SK-N-SH treated with all-trans-retinoic acid at 6 μM for 48 hours (cell line): ENCODE measurements around the gene ABHD17C.
A peak's percentile ranks its signal among the peaks of the same experiment; 100 is the strongest.

Source experiments
- ATAC-seq: fragments of 200-7000 bp; cut with Tn5 transposase; 3 replicates; pipeline ENCODE4 v1.9.1; 2020; ENCODE audit warnings: mild to moderate bottlenecking, moderate library complexity
- ARNTL ChIP-seq: fragments of 450-650 bp; formaldehyde crosslinking; IDR thresholded peaks from 2 replicates; pipeline ENCODE4 v1.5.0; 2020; ENCODE audit warnings: low read depth, mild to moderate bottlenecking, moderate library complexity, borderline replicate concordance
- BACH2 ChIP-seq: fragments of 250-450 bp; sonication (Bioruptor Pico); IDR thresholded peaks from 2 replicates; pipeline ENCODE4 v1.9.0; 2021; ENCODE audit warnings: mild to moderate bottlenecking, borderline replicate concordance
- CSDC2 ChIP-seq: fragments of 250-450 bp; sonication (Bioruptor Pico); IDR thresholded peaks from 2 replicates; pipeline ENCODE4 v1.5.0; 2020; ENCODE audit warnings: mild to moderate bottlenecking, moderate library complexity
- ESRRG ChIP-seq: fragments of 250-450 bp; sonication (Bioruptor Pico); IDR thresholded peaks from 2 replicates; pipeline ENCODE4 v1.6.1; 2021; ENCODE audit warnings: mild to moderate bottlenecking
- GLIS3 ChIP-seq: fragments of 250-450 bp; sonication (Bioruptor Pico); IDR thresholded peaks from 2 replicates; pipeline ENCODE4 v1.5.0; 2020; ENCODE audit warnings: mild to moderate bottlenecking, moderate library complexity
- ISL1 ChIP-seq: fragments of 250-450 bp; sonication (Bioruptor Pico); IDR thresholded peaks from 2 replicates; pipeline ENCODE4 v2.1.2; 2022; ENCODE audit warnings: mild to moderate bottlenecking, moderate library complexity
- OSR1 ChIP-seq: fragments of 250-450 bp; sonication (Bioruptor Pico); IDR thresholded peaks from 2 replicates; pipeline ENCODE4 v1.8.0; 2022; ENCODE audit warnings: moderate library complexity, mild to moderate bottlenecking, inconsistent platforms
- PATZ1 ChIP-seq: fragments of 250-450 bp; sonication (Bioruptor Pico); IDR thresholded peaks from 2 replicates; pipeline ENCODE4 v1.8.0; 2020; ENCODE audit warnings: mild to moderate bottlenecking, moderate library complexity, borderline replicate concordance
- RARB ChIP-seq: fragments of 250-450 bp; sonication (Bioruptor Pico); IDR thresholded peaks from 2 replicates; pipeline ENCODE4 v1.8.0; 2021; ENCODE audit warnings: mild to moderate bottlenecking, moderate library complexity
- SNAI2 ChIP-seq: fragments of 250-450 bp; sonication (Bioruptor Pico); IDR thresholded peaks from 2 replicates; pipeline ENCODE4 v1.5.0; 2020; ENCODE audit warnings: mild to moderate bottlenecking, moderate library complexity
- TOX ChIP-seq: fragments of 250-450 bp; sonication (Bioruptor Pico); IDR thresholded peaks from 2 replicates; pipeline ENCODE4 v1.8.0; 2021; ENCODE audit warnings: mild to moderate bottlenecking, moderate library complexity, borderline replicate concordance
- ZC3H10 ChIP-seq: fragments of 250-450 bp; sonication (Bioruptor Pico); IDR thresholded peaks from 2 replicates; pipeline ENCODE4 v1.5.1; 2021; ENCODE audit warnings: mild to moderate bottlenecking, moderate library complexity
- ZFP30 ChIP-seq: fragments of 450-650 bp; formaldehyde crosslinking; IDR thresholded peaks from 2 replicates; pipeline ENCODE4 v1.5.0; 2022; ENCODE audit warnings: mild to moderate bottlenecking, moderate library complexity
- ZNF70 ChIP-seq: fragments of 450-650 bp; formaldehyde crosslinking; IDR thresholded peaks from 2 replicates; pipeline ENCODE4 v1.5.0; 2020; ENCODE audit warnings: mild to moderate bottlenecking, moderate library complexity
- TF ChIP-seq, protein P1 (sequence below): fragments of 250-450 bp; sonication (Bioruptor Pico); IDR thresholded peaks from 2 replicates; pipeline ENCODE4 v1.5.0; 2020; ENCODE audit warnings: mild to moderate bottlenecking, moderate library complexity
- TF ChIP-seq, protein P2 (sequence below): fragments of 250-450 bp; sonication (Bioruptor Pico); IDR thresholded peaks from 2 replicates; pipeline ENCODE4 v1.8.0; 2021; ENCODE audit warnings: low read depth, mild to moderate bottlenecking, moderate library complexity, borderline replicate concordance
- TF ChIP-seq, protein P3 (sequence below): fragments of 250-450 bp; sonication (Bioruptor Pico); IDR thresholded peaks from 2 replicates; pipeline ENCODE4 v1.5.1; 2021; ENCODE audit warnings: mild to moderate bottlenecking, moderate library complexity
- TF ChIP-seq, protein P4 (sequence below): fragments of 250-450 bp; sonication (Bioruptor Pico); IDR thresholded peaks from 2 replicates; pipeline ENCODE4 v1.5.1; 2020; ENCODE audit warnings: low read depth, mild to moderate bottlenecking, moderate library complexity

Gene ABHD17C

GRCh38 chr15:80693682-80694610 is 1.2 kb upstream of the ABHD17C start:
- peak; percentile 23 for ATAC-seq
- TF ChIP-seq, protein P1, sequence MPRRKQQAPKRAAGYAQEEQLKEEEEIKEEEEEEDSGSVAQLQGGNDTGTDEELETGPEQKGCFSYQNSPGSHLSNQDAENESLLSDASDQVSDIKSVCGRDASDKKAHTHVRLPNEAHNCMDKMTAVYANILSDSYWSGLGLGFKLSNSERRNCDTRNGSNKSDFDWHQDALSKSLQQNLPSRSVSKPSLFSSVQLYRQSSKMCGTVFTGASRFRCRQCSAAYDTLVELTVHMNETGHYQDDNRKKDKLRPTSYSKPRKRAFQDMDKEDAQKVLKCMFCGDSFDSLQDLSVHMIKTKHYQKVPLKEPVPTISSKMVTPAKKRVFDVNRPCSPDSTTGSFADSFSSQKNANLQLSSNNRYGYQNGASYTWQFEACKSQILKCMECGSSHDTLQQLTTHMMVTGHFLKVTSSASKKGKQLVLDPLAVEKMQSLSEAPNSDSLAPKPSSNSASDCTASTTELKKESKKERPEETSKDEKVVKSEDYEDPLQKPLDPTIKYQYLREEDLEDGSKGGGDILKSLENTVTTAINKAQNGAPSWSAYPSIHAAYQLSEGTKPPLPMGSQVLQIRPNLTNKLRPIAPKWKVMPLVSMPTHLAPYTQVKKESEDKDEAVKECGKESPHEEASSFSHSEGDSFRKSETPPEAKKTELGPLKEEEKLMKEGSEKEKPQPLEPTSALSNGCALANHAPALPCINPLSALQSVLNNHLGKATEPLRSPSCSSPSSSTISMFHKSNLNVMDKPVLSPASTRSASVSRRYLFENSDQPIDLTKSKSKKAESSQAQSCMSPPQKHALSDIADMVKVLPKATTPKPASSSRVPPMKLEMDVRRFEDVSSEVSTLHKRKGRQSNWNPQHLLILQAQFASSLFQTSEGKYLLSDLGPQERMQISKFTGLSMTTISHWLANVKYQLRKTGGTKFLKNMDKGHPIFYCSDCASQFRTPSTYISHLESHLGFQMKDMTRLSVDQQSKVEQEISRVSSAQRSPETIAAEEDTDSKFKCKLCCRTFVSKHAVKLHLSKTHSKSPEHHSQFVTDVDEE, result no peak
- TF ChIP-seq ISL1 (CRISPR knock-in tag), result no peak
- TF ChIP-seq SNAI2 (CRISPR knock-in tag), result no peak
- TF ChIP-seq CSDC2 (CRISPR knock-in tag), result no peak
- TF ChIP-seq, protein P2, sequence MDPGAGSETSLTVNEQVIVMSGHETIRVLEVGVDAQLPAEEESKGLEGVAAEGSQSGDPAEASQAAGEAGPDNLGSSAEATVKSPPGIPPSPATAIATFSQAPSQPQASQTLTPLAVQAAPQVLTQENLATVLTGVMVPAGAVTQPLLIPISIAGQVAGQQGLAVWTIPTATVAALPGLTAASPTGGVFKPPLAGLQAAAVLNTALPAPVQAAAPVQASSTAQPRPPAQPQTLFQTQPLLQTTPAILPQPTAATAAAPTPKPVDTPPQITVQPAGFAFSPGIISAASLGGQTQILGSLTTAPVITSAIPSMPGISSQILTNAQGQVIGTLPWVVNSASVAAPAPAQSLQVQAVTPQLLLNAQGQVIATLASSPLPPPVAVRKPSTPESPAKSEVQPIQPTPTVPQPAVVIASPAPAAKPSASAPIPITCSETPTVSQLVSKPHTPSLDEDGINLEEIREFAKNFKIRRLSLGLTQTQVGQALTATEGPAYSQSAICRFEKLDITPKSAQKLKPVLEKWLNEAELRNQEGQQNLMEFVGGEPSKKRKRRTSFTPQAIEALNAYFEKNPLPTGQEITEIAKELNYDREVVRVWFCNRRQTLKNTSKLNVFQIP (CRISPR knock-in tag), result no peak
- TF ChIP-seq BACH2 (CRISPR knock-in tag), result no peak
- no peak for TF ChIP-seq ZNF70 (CRISPR knock-in tag)
- no peak for TF ChIP-seq TOX (CRISPR knock-in tag)
- TF ChIP-seq OSR1, result no peak
- TF ChIP-seq ARNTL, result no peak
- TF ChIP-seq, protein P3, sequence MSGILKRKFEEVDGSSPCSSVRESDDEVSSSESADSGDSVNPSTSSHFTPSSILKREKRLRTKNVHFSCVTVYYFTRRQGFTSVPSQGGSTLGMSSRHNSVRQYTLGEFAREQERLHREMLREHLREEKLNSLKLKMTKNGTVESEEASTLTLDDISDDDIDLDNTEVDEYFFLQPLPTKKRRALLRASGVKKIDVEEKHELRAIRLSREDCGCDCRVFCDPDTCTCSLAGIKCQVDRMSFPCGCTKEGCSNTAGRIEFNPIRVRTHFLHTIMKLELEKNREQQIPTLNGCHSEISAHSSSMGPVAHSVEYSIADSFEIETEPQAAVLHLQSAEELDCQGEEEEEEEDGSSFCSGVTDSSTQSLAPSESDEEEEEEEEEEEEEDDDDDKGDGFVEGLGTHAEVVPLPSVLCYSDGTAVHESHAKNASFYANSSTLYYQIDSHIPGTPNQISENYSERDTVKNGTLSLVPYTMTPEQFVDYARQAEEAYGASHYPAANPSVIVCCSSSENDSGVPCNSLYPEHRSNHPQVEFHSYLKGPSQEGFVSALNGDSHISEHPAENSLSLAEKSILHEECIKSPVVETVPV (CRISPR knock-in tag), result no peak
- TF ChIP-seq, protein P4, sequence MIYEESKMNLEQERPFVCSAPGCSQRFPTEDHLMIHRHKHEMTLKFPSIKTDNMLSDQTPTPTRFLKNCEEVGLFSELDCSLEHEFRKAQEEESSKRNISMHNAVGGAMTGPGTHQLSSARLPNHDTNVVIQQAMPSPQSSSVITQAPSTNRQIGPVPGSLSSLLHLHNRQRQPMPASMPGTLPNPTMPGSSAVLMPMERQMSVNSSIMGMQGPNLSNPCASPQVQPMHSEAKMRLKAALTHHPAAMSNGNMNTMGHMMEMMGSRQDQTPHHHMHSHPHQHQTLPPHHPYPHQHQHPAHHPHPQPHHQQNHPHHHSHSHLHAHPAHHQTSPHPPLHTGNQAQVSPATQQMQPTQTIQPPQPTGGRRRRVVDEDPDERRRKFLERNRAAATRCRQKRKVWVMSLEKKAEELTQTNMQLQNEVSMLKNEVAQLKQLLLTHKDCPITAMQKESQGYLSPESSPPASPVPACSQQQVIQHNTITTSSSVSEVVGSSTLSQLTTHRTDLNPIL (CRISPR knock-in tag), result no peak
- no peak for TF ChIP-seq ZFP30 (CRISPR knock-in tag)

GRCh38 chr15:80694611-80695098 is 455 bp upstream of the ABHD17C start:
- peak; percentile 52 for ATAC-seq
- TF ChIP-seq, protein P4 (CRISPR knock-in tag), result no peak
- TF ChIP-seq RARB (CRISPR knock-in tag) (no peak), ZC3H10 (no peak), ESRRG (CRISPR knock-in tag) (no peak), PATZ1 (CRISPR knock-in tag) (no peak), GLIS3 (CRISPR knock-in tag) (no peak), TOX (CRISPR knock-in tag) (no peak), ISL1 (CRISPR knock-in tag) (no peak)
- TF ChIP-seq, protein P1, result no peak
- TF ChIP-seq, protein P3 (CRISPR knock-in tag), result no peak
- TF ChIP-seq, protein P2 (CRISPR knock-in tag), result no peak
